GM18520 (cell line): ENCODE measurements around the gene TBX10.
"Not testable (repeated sequence)": the region's sequence is repeated elsewhere in the genome, so short reads cannot be mapped to it uniquely, and the experiment has no call there.

ENCODE experiments used
- ATAC-seq: cut with Tn5 transposase; IDR thresholded peaks from one replicate; pipeline ENCODE4 v1.9.1; 2021; ENCODE audit not compliant: unreplicated experiment

TBX10 gene

DNA sequence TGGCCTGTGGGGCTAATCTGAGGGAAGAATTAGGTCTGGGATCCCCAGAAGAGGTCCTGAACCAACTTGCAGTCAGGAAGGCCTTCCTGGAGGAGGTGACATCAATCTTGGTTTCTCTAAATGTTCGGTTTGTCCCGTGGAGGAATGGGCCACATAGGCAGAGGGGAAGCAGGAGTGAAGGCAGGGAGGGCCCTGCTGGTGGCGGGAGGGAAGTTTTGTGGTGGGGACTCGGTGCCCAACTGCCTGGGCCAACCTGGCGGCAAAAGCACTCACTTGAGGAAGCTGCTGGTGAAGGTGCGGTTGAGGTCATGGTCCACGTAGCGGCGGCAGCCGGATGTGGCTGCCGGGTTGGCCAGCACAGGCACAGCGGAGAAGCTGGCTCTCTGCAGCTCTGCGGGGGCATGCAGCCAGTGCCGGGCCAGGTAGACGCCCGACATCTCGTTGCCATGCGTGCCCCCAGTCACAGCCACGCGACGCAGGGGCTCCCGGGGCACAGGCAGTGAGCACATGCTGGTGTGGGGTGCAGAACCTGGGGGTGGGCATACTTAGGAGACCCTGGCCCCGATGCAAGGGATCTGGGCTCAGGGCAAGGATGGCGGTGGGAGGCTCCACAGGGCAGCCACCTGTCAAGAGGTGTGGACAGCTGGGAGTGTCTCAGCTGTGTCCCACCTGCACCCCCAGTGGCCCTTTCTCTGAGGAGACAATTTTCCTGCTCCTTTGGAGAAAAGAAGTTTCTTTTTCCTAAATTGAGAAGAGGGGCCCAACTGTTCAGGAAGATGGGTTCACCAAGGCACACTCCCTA, 7.2 kb upstream of the TBX10 start:
- ATAC-seq: no peak

- no peak for ATAC-seq
These were observed 6.2 kb upstream of the TBX10 start for GRCh38 chr11:67645521-67646461.

DNA sequence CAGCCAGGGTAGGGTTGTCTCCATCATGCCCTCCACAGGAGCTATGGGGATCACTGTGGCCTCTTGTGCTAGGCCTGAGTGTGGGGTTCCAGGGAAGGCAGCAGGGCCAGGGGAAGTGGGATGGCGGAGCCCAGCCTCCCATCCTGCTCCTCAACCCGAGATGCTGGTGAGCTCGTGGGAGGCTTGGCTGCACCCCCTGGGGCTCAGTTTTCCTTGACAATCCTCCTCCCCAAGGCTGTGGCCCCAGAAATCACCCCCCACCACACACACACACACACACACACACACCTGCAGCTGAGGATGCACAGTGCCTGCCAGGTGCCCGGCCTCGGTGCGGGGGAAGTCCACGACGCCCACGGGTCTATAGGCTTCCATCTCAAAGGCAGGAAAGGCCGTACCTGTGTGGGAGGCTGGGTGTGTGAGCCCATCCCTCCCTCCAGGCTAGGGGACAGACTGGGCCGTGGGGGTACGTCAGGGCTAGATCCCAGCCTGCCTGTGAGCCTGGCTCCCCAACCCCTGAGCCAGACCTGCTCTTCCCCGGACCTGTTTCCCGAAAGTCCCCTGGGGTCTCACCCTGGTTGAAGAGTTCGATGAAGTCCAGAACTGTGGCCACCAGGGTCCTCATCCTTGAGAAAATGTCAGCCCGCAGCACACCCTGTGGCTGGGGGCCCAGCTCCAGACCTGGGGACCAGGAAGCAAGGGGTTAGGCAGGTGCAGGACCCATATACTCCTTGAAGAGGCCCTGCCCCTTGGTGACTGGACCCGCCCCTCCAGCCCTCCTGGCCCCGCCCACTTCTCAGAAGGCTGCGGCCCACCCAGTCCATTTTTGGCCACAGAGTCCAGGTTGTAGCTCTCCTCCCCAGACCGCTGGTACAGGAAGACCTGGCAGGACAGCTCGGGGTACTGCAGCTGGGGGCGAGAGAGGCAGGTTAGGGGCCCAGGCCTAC, 5.2 kb upstream of the TBX10 start:
- ATAC-seq: no peak

GRCh38 chr11:67644042-67644441, 4.5 kb upstream of the TBX10 start:
- ATAC-seq: no peak

GRCh38 chr11:67642173-67643120, 2.9 kb upstream of the TBX10 start:
- ATAC-seq: no peak

GRCh38 chr11:67641338-67642172, 2.0 kb upstream of the TBX10 start:
- no peak for ATAC-seq

GRCh38 chr11:67640758-67641337, 1.3 kb upstream of the TBX10 start:
- no peak for ATAC-seq

DNA sequence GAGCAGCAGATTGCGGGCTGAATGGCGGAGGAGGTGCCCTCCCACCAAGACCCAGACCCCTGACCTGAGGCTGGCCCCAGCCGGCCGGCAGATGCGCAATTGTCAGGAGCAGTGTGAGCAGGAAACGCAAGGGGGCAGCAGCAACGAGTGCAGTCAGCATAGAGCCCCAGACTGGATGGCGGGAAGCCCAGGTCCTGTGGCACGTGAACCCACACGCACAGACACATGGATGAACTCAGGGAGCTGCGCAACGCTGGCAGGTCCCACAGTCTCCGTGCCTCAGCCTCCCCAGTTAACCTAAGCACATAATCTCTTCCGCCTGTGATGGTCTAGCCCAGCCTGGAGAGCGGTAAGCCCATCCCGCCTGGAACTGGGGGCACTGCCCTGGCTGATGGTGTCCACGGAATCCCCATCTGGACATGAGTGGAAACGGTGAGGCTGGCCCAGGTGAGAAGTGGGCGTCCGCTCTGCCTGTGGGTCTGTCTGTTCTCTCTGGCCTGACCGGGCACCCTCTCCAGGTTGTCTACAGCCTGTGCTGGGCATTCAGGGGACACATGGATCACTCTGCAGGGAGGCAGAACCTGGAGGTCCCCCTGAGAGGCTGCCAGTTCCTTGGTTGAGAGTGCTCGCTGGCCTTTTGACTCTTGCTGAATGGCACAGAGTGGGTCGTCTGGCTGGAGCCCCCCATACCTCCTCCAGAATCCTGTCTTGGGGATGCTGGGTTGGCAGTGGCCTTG, 626 bp upstream of the TBX10 start:
- no peak for ATAC-seq

- no peak for ATAC-seq
These were observed 777 bp downstream of the TBX10 start for GRCh38 chr11:67638535-67639437.

GRCh38 chr11:67637441-67637840, 2.1 kb downstream of the TBX10 start:
- ATAC-seq: not testable (repeated sequence)

DNA sequence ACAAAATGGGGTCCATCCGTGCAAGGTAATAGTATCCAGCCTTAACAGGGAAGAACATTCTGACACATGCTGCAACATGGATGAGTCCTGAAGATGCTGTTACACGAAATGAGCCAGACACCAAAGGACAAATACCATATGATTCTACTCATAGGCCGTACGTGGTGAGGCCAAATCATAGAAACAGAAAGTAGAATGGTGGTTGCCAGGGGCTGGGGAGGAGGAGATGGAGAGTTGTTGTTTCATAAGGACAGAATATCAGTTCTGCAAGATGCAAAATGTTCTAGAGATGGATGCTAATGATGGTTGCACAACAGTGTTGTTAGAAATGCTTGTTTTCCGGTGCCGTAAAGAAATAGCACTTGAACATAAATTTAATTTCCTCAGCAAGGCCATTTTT, 2.6 kb downstream of the TBX10 start:
- no peak for ATAC-seq

GRCh38 chr11:67635231-67635521, 4.4 kb downstream of the TBX10 start:
- ATAC-seq: no peak

GRCh38 chr11:67634366-67635230, 5.0 kb downstream of the TBX10 start:
- ATAC-seq: no peak

DNA sequence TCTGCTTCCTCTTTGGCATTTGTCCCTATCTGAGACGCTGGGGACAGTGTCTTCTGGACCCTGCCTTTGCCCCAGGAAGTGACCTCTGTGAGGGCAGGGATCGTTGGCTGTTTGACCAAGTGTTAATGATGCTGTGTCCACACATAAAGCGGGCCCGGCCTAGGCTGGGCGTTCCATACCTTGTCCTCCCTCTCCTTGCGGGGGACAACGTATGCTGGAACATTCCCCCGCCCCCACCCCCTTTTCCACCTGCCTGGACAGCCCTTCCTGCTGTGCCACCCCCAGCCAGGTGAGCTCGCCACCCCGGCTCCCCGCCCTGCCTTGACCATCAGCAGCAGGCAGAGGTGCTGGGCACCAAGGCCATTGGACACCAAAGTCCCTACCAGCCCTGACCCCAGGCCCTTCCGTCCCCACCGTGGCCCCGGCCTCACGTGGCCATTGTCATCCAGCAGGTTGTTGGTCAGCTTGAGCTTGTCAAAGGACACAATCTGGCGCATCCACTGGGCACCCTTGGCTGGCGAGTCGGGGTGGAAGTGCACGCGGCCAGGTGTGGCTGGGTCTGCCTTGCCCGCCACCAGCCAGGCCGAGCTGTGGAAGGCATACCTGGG, 5.7 kb downstream of the TBX10 start:
- ATAC-seq: no peak

GRCh38 chr11:67632982-67633755, 6.4 kb downstream of the TBX10 start:
- ATAC-seq: no peak
